Loucy (cell line): ENCODE results near the gene SRSF9.

Source experiments
- H2AFZ ChIP-seq: fragments of 200-600 bp; sonication (generic); 2 replicates; pipeline ENCODE4 v1.6.0; 2016; ENCODE audit warnings: antibody characterized with exemption, mild to moderate bottlenecking, low read length, moderate library complexity
- H3F3A ChIP-seq: fragments of 200-600 bp; 2 replicates; pipeline ENCODE4 v1.6.0; 2016; ENCODE audit warnings: antibody characterized with exemption, low read depth, mild to moderate bottlenecking
- H3K27me3 ChIP-seq: fragments of 200-600 bp; sonication (generic); 2 replicates; pipeline ENCODE4 v1.6.1; 2014; ENCODE audit warnings: low read length, mild to moderate bottlenecking; ENCODE audit not compliant: insufficient read depth, poor library complexity, severe bottlenecking
- H3K36me3 ChIP-seq: fragments of 200-600 bp; sonication (generic); 2 replicates; pipeline ENCODE4 v1.6.1; 2016; ENCODE audit warnings: low read length; ENCODE audit not compliant: insufficient read depth
- H3K4me1 ChIP-seq: fragments of 200-600 bp; sonication (generic); 2 replicates; pipeline ENCODE4 v1.5.1; 2014; ENCODE audit warnings: low read length, mild to moderate bottlenecking; ENCODE audit not compliant: insufficient read depth, poor library complexity, severe bottlenecking
- H3K4me2 ChIP-seq: fragments of 200-600 bp; sonication (generic); 2 replicates; pipeline ENCODE4 v1.6.0; 2014; ENCODE audit warnings: antibody characterized with exemption, low read length, low read depth, mild to moderate bottlenecking; ENCODE audit not compliant: poor library complexity, severe bottlenecking
- H3K4me3 ChIP-seq: fragments of 200-600 bp; sonication (generic); 2 replicates; pipeline ENCODE4 v1.5.1; 2014; ENCODE audit warnings: low read length, mild to moderate bottlenecking, mixed read lengths; ENCODE audit not compliant: poor library complexity, severe bottlenecking
- H3K79me2 ChIP-seq: fragments of 200-600 bp; sonication (generic); 2 replicates; pipeline ENCODE4 v1.6.1; 2014; ENCODE audit warnings: low read length; ENCODE audit not compliant: insufficient read depth
- H3K9ac ChIP-seq: fragments of 200-600 bp; sonication (generic); 2 replicates; pipeline ENCODE4 v1.6.0; 2014; ENCODE audit warnings: mild to moderate bottlenecking, low read depth, low read length, moderate library complexity; ENCODE audit not compliant: poor library complexity, severe bottlenecking
- H3K9me2 ChIP-seq: fragments of 200-600 bp; sonication (generic); replicated peaks from 2 replicates; pipeline ENCODE4 v1.6.1; 2016; ENCODE audit warnings: low read depth, low read length, mixed read lengths
- H3K9me3 ChIP-seq: fragments of 200-600 bp; sonication (generic); 2 replicates; pipeline ENCODE4 v1.6.1; 2014; ENCODE audit warnings: mild to moderate bottlenecking, antibody characterized with exemption, low read length, low read depth; ENCODE audit not compliant: insufficient read depth
- H4K20me1 ChIP-seq: fragments of 200-600 bp; sonication (generic); 2 replicates; pipeline ENCODE4 v1.6.0; 2014; ENCODE audit warnings: antibody characterized with exemption, low read length, mild to moderate bottlenecking; ENCODE audit not compliant: insufficient read depth, poor library complexity, severe bottlenecking
- CTCF ChIP-seq: fragments of 200-600 bp; sonication (generic); conservative IDR thresholded peaks from 2 replicates; pipeline ENCODE4 v1.5.1; 2014; ENCODE audit warnings: mild to moderate bottlenecking, antibody characterized with exemption, low read length
- EZH2phosphoT487 ChIP-seq: fragments of 200-600 bp; IDR thresholded peaks from 2 replicates; pipeline ENCODE4 v1.6.1; 2018; ENCODE audit warnings: antibody characterized with exemption, mild to moderate bottlenecking, moderate library complexity, borderline replicate concordance

The SRSF9 gene

GRCh38 chr12:120438495-120439198 lies 30.9 kb downstream of the SRSF9 start:
- Histone ChIP-seq H3K4me3 (peak overlapping the region; percentile 87), H3K9me3 (no peaks in the 10 kb centered on the region), H3F3A (no peaks in the 10 kb centered on the region), H3K27me3 (no peaks in the 10 kb centered on the region), H3K4me2 (peak overlapping the region; percentile 84), H4K20me1 (peaks cover 26% of the 10 kb centered on the region), H3K79me2 (peaks cover 45% of the 10 kb centered on the region), H3K9ac (peak overlapping the region; percentile 82), H3K9me2 (no peaks in the 10 kb centered on the region), H2AFZ (no peak overlapping the region), H3K36me3 (peaks cover 10% of the 10 kb centered on the region; the same call in 1 of the 2 replicates), H3K4me1 (peaks cover 16% of the 10 kb centered on the region)
- no peak for TF ChIP-seq CTCF
- TF ChIP-seq EZH2phosphoT487 = no peak

GRCh38 chr12:120437735-120438494 lies 31.6 kb downstream of the SRSF9 start, which contains the start of gene COX6A1:
TSS of gene COX6A1 (plus strand) at chr12:120438113. CDS start at chr12:120438127, 14 bp downstream.
- Histone ChIP-seq H2AFZ (peak within 1 kb of the TSS; percentile 98), H3K9me2 (no peaks in the 10 kb centered on the region), H3K36me3 (peaks cover 9% of the 10 kb centered on the region; the same call in 1 of the 2 replicates), H3K4me2 (peak within 1 kb of the TSS; percentile 99), H3K9me3 (no peaks in the 10 kb centered on the region), H4K20me1 (peaks cover 26% of the 10 kb centered on the region), H3K27me3 (no peaks in the 10 kb centered on the region), H3K9ac (peak within 1 kb of the TSS; percentile 82), H3K79me2 (peaks cover 39% of the 10 kb centered on the region), H3K4me1 (peaks cover 16% of the 10 kb centered on the region), H3F3A (no peaks in the 10 kb centered on the region), H3K4me3 (peak within 1 kb of the TSS; percentile 87)
- TF ChIP-seq EZH2phosphoT487 (no peak), CTCF (no peak; the same call in 1 of the 2 replicates)

GRCh38 chr12:120432772-120433525 lies 36.6 kb downstream of the SRSF9 start:
- H3K79me2 ChIP-seq = peaks cover under 1% of the 10 kb centered on the region; the same call in 1 of the 2 replicates
- no peaks in the 10 kb centered on the region for H4K20me1 ChIP-seq
- no peak overlapping the region for H3K4me2 ChIP-seq
- H3K9ac ChIP-seq = no peak overlapping the region
- H3K9me2 ChIP-seq = no peaks in the 10 kb centered on the region
- no peaks in the 10 kb centered on the region for H3K9me3 ChIP-seq
- H2AFZ ChIP-seq = no peak overlapping the region
- peaks cover 3% of the 10 kb centered on the region for H3K4me1 ChIP-seq
- H3K4me3 ChIP-seq = no peak overlapping the region
- H3K36me3 ChIP-seq = no peaks in the 10 kb centered on the region
- TF ChIP-seq EZH2phosphoT487 = no peak
- TF ChIP-seq CTCF = no peak
- H3F3A ChIP-seq = no peaks in the 10 kb centered on the region
- H3K27me3 ChIP-seq = no peaks in the 10 kb centered on the region
